Hematopoietic multipotent progenitor cell treated with erythropoietin and hydrocortisone succinate and interleukin-3 and kit ligand, for 15 days (in vitro differentiated cells): Measurements from ENCODE around the gene STARD10.
"Not testable (repeated sequence)": the region's sequence is repeated elsewhere in the genome, so short reads cannot be mapped to it uniquely, and the experiment has no call there.

Experiments used
- DNase-seq: peaks from one replicate; pipeline ENCODE4 v3.0.0-alpha.2; 2015; ENCODE audit warnings: low spot score

STARD10 gene

DNA sequence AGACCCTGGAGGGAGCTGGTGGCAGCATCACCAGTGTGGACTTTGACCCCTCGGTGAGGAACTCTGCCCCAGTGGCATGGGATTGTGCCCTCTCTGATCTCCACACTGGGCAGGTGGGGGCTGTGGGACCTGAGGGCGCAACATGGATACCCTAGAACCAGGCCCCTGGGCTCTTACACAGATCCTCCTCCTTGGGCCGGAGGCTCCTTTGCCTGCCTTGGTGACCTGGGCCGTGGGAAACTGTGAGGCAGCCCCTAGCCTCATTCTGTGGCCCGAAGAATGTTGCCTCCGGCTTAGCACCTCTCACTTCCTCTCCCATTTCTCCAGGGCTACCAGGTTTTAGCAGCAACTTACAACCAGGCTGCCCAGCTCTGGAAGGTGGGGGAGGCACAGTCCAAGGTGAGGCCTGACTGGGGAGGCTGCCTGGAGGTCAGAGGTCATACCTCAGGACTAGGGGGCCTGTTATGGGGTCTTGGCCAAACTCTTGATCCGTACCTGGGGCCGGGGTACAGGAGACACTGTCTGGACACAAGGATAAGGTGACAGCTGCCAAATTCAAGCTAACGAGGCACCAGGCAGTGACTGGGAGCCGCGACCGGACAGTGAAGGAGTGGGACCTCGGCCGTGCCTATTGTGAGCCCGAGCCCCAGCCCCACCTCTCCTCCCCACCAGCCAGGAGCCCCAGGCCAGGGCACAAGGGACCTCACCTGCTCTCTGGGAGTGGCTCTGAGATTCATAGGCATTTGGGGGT, 32.5 kb upstream of the STARD10 start:
- no peak for DNase-seq

DNA sequence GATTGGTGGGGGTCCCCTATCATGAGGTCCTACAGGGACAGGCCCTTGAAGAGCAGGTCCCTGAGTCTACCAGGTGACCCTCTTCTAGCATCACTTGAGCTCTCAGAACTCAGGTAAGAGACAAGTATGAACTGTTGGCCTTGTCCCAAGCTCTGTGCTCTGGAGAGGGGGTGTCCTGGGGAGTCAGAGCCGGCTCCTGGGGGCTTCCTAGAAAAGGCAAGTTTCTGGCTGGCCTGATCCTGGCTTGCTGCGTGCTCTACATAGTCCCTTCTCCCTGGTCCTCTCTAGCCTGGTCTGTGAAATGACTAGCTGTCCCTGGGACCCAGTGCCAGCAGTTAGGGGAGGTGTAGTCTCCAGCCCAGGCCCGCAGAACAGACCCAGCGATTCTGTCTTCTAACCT, 31.8 kb upstream of the STARD10 start:
- no peak for DNase-seq

- no peak for DNase-seq
Measured at GRCh38 chr11:72824811-72825505, 31.1 kb upstream of the STARD10 start.

GRCh38 chr11:72824020-72824419, 30.2 kb upstream of the STARD10 start:
- DNase-seq = no peak

GRCh38 chr11:72823105-72823804, 29.4 kb upstream of the STARD10 start:
- DNase-seq = no peak

DNA sequence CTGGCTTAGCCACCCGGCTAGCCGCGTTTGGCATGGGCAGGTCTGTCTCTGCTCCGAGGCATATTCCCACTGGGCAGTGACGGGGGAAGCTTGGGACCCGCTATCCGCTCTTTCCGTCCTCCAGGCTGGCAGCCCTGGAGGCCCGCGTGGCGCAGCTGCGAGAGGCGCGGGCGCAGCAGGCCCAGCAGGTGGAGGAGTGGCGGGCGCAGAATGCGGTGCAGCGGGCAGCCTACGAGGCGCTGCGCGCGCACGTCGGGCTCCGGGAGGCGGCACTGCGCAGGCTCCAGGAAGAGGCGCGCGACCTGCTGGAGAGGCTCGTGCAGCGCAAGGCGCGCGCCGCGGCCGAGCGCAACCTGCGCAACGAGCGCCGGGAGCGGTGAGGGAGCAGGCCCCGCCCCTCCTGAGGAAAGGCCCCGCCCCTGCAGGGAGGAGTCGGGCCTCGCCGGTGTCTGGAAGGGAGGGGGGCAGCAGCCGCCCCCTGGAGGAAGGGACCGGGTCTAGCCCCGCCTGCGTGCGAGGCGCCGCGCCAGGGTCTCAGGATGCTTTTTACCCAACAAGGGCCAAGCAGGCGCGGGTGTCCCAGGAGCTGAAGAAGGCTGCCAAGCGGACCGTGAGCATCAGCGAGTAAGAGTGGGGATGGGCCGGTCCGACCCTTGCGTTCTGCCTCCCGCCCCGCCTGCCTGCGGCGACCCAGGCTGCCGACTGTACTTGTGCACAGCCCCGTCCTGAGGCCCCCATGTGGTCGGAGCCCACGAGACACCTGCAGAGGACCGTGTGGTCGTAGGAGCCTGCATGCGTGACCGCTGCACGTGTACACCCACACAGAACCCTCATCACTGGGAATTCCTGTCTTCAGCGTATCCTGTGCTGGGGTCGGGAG, 28.3 kb upstream of the STARD10 start:
- peak; percentile 69 for DNase-seq

DNA sequence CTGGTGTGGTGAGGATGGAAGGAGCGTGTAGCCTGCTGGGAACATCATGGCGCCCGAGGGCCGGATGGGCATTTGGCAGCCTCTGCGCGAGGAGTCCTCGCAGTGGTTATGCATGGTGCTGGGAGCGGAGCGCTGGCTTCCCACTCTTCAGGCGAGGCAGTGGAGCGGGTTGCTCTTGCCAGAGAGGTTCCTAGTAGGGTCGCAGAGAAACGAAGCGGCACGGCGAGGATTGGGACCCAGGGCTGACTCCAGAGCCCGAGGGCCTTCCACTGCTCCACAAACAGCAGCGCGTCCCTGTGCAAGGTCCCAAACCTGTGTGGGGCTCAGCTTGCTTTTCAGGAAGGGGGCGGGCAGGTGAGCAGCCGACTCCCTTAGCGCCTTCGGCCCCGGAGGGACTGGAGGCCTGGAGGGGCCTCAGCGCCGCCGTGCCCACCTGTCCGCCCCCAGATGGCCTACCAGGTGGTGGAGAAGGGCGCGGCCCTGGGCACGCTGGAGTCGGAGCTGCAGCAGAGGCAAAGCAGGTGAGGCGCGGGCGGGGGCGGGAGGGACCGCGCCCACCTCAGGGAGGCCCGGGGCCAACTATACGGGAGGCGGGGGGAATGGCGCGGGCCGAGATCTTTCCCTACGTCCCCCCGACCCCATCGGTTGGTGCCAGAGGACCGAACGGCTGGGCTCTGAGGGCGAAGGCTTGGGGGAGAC, 27.5 kb upstream of the STARD10 start:
- no peak for DNase-seq

DNA sequence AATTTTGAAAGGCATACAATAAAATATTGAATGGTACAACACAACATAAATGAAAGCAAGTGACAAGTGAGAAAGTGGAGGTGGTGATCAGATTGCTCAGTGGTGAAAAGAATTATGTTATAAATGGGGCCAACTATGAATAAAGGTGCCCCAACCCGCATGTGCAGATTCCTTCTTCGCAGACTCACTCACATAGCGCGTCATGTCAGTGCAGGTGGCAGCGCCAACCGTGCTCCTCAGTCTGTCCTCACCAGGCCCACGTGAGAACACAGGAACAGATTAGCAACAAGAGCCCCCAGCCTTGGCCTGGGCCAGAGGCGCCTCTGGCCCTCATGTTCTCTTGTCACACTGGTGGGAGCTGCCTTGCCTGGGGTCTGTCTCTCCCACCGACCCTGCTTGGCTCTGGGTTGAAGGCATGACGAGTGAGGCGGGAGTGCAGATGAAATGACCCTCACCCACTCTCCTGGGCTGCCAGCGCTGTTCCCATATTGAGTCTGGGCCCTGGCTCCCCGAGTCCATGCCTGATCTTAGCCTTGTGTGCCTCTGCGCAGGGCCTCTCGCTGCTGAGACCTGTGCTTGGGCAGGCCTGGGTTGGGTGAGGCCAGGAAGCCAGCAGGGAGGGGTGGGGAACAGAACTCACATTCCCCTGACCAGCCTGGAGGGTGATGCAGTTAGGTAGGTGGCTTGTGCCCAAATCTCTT, 26.7 kb upstream of the STARD10 start:
- no peak for DNase-seq

DNA sequence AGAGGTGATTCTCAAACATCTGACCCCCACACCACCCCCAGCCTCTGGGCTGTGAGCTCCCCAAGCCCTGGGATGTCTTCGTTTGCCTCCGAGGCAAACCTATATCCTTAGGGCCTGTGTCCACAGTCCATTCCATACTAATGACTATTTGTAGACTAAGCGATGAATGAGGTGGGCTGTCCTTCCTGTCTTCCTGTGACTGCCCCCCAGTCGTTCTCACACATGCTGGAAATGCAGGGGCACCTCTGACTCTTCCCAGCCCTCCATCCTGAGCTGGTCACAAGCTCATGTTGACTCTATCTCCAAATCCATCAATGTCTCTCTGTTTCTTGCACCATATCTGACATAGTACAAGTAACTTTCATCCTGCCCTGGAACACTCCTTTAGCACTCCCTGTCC, 25.1 kb upstream of the STARD10 start:
- DNase-seq = no peak

DNA sequence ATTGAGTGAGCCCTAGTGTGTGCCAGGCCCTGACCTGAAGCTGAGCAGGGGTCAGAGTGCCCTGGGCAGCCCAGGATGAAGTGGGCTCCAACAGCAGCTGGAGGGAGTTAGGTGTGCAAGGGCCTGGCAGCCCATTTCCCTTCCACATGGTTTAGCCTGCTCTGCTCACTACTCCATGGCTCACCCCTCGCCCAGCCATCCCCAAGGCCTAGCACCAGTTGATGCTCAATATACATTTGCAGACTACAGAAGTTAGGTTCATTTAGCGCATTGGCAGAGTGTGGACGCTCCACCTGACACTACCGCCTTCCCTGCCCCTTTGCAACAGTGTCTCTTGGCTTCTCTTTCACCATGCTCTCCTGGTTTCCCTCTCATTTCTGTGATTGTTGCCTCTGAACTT, 24.1 kb upstream of the STARD10 start:
- no peak for DNase-seq

- DNase-seq = no peak
Measured at GRCh38 chr11:72816404-72816990, 22.6 kb upstream of the STARD10 start.

- DNase-seq = no peak
Measured at GRCh38 chr11:72815110-72815618, 21.3 kb upstream of the STARD10 start.

GRCh38 chr11:72814286-72815109, 20.7 kb upstream of the STARD10 start, which contains the start of gene ATG16L2:
Gene ATG16L2, plus strand, starts transcription at chr11:72814411. Its CDS starts 35 bp downstream, at chr11:72814446.
- peak; percentile 90 for DNase-seq

DNA sequence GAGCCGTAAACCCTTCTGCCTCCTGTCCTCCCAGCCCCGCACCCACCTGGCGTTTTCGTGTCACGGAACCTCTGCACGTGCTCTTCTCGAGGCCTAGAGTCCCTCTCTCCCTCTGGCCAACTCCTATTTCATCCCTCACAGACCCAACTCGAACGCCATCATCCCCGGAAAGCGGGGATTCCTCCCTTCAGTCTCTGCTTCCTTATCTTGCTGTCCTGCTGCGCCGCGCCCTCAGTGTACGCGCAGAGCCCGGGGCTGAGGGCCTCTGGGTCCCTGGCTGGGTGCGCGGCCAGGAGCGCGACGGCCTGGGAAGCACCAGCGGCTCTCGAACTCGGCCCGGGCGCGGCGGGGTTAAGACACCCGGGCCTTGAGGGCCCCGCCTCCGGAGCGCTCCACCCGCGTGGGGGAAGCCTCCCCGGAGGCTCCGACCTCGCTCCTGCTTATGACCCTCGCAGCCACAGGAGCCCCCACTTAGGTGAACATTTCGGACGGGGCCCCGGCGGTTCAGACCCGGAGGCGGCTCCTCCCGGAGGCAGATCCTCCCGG, 20.0 kb upstream of the STARD10 start:
- DNase-seq = peak; percentile 87

DNA sequence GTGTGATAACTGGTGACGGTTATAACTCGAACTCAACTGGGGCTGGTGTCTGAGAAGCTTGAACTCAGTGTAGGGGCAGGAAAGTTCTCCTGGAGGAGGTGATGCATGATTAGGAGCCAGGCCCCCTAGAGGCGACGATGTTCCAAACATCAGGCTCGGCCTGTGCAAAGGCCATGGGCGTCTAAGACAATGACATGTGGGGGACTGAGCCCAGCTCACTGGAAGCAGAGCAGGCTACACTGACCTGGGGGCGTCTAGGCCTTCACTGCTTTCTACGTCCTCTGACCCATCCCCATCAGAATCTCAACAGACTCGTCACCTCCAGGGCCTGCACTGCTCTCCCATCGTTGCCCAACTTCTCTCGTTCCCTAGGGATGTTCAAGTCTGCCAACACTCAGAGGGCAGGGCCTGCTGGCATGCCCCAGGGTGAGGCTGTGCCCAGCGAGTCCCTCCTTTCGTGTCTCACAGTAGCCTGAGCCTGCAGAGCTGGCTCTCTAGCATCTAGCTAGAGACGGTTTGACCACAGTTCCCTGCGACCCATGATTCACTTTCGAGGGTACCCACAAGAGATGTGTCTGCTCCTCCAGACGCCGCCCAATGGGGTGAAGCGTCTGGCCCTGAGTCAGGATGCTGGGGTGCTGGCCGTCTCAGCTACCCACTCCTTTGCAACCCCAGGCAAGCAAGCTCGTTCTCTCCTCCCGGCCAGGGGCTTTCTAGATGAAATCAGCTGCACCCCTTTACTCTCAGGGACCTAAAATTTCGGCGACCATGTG, 19.3 kb upstream of the STARD10 start:
- DNase-seq = peak; percentile 66

- DNase-seq = no peak
Measured at GRCh38 chr11:72812604-72812966, 18.7 kb upstream of the STARD10 start.

DNA sequence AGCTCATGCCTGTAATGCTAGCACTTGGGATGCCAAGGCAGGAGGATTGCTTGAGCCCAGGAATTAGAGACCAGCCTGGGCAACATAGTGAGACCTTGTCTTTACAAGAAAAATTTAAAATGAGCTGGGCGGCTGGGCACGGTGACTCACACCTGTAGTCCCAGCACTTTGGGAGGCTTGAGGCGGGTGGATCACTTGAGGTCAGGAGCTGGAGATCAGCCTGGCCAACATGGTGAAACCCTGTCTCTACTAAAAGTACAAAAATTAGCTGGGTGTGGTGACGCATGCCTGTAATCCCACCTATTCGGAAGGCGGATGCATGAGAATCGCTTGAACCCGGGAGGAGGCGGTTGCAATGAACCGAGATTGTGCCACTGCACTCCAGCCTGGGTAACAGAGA, 17.8 kb upstream of the STARD10 start:
- not testable (repeated sequence) for DNase-seq

- no peak for DNase-seq
Measured at GRCh38 chr11:72808331-72808798, 14.5 kb upstream of the STARD10 start.
